Endothelial cell of umbilical vein (primary cell): ENCODE results near the gene NPHS1. TPM values are rescaled to one million over a fixed set of nuclear protein-coding genes. Genes with fewer than 3 reads are reported as not detected.
"Not testable (repeated sequence)": the region's sequence is repeated elsewhere in the genome, so short reads cannot be mapped to it uniquely, and the experiment has no call there.

ENCODE experiments used
- BruUV-seq: library from RNA; stranded (reverse); fragments of 400-500 nt; replicated peaks from 2 replicates; lab custom pipeline; 2021; lab: Mats Ljungman, UMichigan
- CTCF ChIA-PET: fragments of 300-600, 350-600 bp; sonication (Branson Sonifier 250); formaldehyde crosslinking; loops from one replicate; lab custom pipeline; 2021; ENCODE audit warnings: antibody characterized with exemption, inconsistent platforms; lab: Charles Lee
- POLR2A ChIA-PET: fragments of 300-600, 350-600 bp; sonication (Branson Sonifier 250); formaldehyde crosslinking; loops from one replicate; lab custom pipeline; 2021; ENCODE audit warnings: antibody characterized with exemption, inconsistent platforms; lab: Charles Lee
- DNase-seq: peaks from one replicate; pipeline ENCODE4 v3.0.0-alpha.2; 2011; ENCODE audit warnings: low read depth, low spot score
- FAIRE-seq: peaks from 2 replicates; lab custom pipeline; 2011; peaks lifted over from hg19 to GRCh38; lab: Jason Lieb, UNC
- H2AFZ ChIP-seq: 2 replicates; pipeline ENCODE4 v1.6.0; 2012; ENCODE audit warnings: low read depth, low read length, control low read depth, inconsistent platforms
- H3K27ac ChIP-seq: 2 replicates; pipeline ENCODE4 v1.5.1; 2011; ENCODE audit warnings: low read depth, mild to moderate bottlenecking, control low read depth, low read length, moderate library complexity; ENCODE audit not compliant: insufficient read depth
- H3K27me3 ChIP-seq, 2 experiments: 2 replicates each; pipeline versions ENCODE4 v1.6.0 to v1.6.1; 2011; ENCODE audit warnings: low read length in 2 of 2, mixed read lengths in 1 of 2; ENCODE audit not compliant: control insufficient read depth in 2 of 2, insufficient read depth in 2 of 2
- H3K36me3 ChIP-seq, 2 experiments: 2 replicates in 1 of 2; 3 replicates in 1 of 2; pipeline ENCODE4 v1.5.1; 2011; ENCODE audit warnings: low read length in 2 of 2, mild to moderate bottlenecking in 1 of 2, moderate library complexity in 1 of 2; ENCODE audit not compliant: control insufficient read depth in 2 of 2, insufficient read depth in 2 of 2; ENCODE audit errors: extremely low read depth in 1 of 2
- H3K4me1 ChIP-seq: 3 replicates; pipeline ENCODE4 v1.5.1; 2011; ENCODE audit warnings: mild to moderate bottlenecking, low read length; ENCODE audit not compliant: control insufficient read depth, insufficient read depth; ENCODE audit errors: extremely low read depth
- H3K4me2 ChIP-seq: 2 replicates; pipeline ENCODE4 v1.6.1; 2011; ENCODE audit warnings: low read length, control low read depth, mixed read lengths; ENCODE audit not compliant: insufficient read depth
- H3K4me3 ChIP-seq, 3 experiments: fragments of 200-600 bp in 1 of 3; sonication (generic), shearing (Covaris generic) in 1 of 3; replicated peaks in 1 of 3; 2 replicates each; pipeline ENCODE4 v1.5.1; 2011 to 2016; ENCODE audit warnings: control low read depth in 3 of 3, low read length in 3 of 3, mild to moderate bottlenecking in 2 of 3, inconsistent platforms in 1 of 3, low read depth in 1 of 3, moderate library complexity in 1 of 3; ENCODE audit not compliant: insufficient read depth in 1 of 3
- H3K79me2 ChIP-seq: 2 replicates; pipeline ENCODE4 v1.6.0; 2012; ENCODE audit warnings: low read length, inconsistent platforms; ENCODE audit not compliant: control insufficient read depth, insufficient read depth
- H3K9ac ChIP-seq: replicated peaks from 2 replicates; pipeline ENCODE3; 2011; ENCODE audit warnings: low read length, control low read depth; ENCODE audit not compliant: insufficient read depth; ENCODE audit errors: extremely low read depth
- H3K9me1 ChIP-seq: replicated peaks from 3 replicates; pipeline ENCODE4 v1.6.0; 2011; ENCODE audit warnings: mild to moderate bottlenecking, low read length; ENCODE audit not compliant: control insufficient read depth, insufficient read depth; ENCODE audit errors: extremely low read depth
- H3K9me3 ChIP-seq: replicated peaks from 2 replicates; pipeline ENCODE4 v1.5.1; 2012; ENCODE audit warnings: low read length, inconsistent platforms; ENCODE audit not compliant: control insufficient read depth, insufficient read depth
- H4K20me1 ChIP-seq: replicated peaks from 2 replicates; pipeline ENCODE3; 2011; ENCODE audit warnings: mild to moderate bottlenecking, low read length; ENCODE audit not compliant: control insufficient read depth, insufficient read depth; ENCODE audit errors: extremely low read depth
- EZH2 ChIP-seq: IDR thresholded peaks from 2 replicates; pipeline ENCODE4 v1.6.1; 2012; ENCODE audit warnings: borderline replicate concordance, low read depth, mild to moderate bottlenecking, moderate library complexity, low read length, inconsistent platforms; ENCODE audit not compliant: severe bottlenecking
- FOS ChIP-seq: IDR thresholded peaks from 2 replicates; pipeline ENCODE4 v1.6.1; 2011; ENCODE audit warnings: mild to moderate bottlenecking, low read length, moderate library complexity, borderline replicate concordance; ENCODE audit not compliant: insufficient read depth
- GATA2 ChIP-seq: IDR thresholded peaks from 2 replicates; pipeline ENCODE4 v1.7.0; 2011; ENCODE audit warnings: low read depth, mild to moderate bottlenecking, moderate library complexity, mixed read lengths, low read length; ENCODE audit not compliant: insufficient read length, insufficient read depth
- dilution Hi-C: fragments of 300-500 bp; cut with MboI; formaldehyde crosslinking; loops from one replicate; pipeline ENCODE4 v1.15.0; 2019; ENCODE audit warnings: low sequenced_read_pairs; ENCODE audit not compliant: extremely low pct_ligation_motif_present
- intact Hi-C: fragments of 100-400 bp; cut with micrococcal nuclease; formaldehyde crosslinking; loops from one replicate; pipeline ENCODE4 v1.10.0; 2022
- polyA plus RNA-seq, 4 experiments: library from polyadenylated mRNA; depleted of rRNA in 3 of 4; stranded (reverse) in 3 of 4; unstranded in 1 of 4; fragments of >200 nt; gene quantifications; 2 replicates each; pipeline versions ENCODE4 v1.2.1 to v1.2.3, GENCODE V29; 2011 to 2012; ENCODE audit warnings: missing spikeins in 1 of 4
- total RNA-seq: library from RNA; stranded (reverse); gene quantifications from 2 replicates; pipeline ENCODE4 v1.2.3, GENCODE V29; 2021

Gene NPHS1
- total and polyA plus RNA-seq, 2 donors (not counting 3 experiments of a cell fraction or from before 2014, with no cell fraction given): not detected

DNA sequence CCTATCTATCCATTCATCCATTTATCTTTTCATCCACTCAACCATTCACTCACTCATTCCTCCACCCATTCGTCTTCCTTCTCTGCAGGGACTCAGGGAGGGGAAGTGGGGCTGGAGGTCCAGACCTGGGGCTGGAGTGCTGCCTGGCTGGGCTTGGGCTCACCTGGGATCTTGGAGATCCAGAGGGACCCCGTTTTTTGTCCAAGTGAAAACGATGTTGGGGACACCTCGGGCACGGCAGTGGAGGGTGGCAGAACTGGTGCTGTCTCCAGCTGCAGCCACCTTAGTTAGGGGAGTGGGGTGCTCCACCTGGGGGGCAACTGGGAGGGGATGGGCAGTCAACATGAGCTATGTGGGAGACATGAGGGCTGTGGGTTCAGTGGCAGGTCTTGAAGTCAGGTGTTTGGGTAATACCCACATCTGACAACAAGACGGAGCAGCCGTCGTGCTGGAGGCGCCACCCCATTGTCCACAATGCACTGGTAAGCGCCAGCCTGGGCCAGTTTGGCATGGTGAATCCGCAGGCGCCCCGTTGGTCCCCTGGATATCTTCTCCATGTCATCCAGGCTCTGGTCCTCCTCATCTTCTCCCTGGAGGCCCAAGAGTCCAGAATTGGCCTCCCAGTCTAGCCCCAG lies 10.2 kb downstream of the NPHS1 start:
- no peaks in the 10 kb centered on the region for H3K36me3 ChIP-seq
- no peaks in the 10 kb centered on the region for H4K20me1 ChIP-seq
- no peak for FAIRE-seq
- intact Hi-C loops (no loop called here), dilution Hi-C loops (no loop called here)
- no peaks in the 10 kb centered on the region for H3K79me2 ChIP-seq
- POLR2A ChIA-PET: no interaction called here
- no peak overlapping the region for H3K9ac ChIP-seq
- CTCF ChIA-PET: no interaction called here
- TF ChIP-seq GATA2: no peak
- no peak for TF ChIP-seq FOS
- TF ChIP-seq EZH2: no peak
- no peak overlapping the region for H3K27ac ChIP-seq
- H3K9me3 ChIP-seq: no peaks in the 10 kb centered on the region
- no peak overlapping the region for H2AFZ ChIP-seq
- no peaks in the 10 kb centered on the region for H3K9me1 ChIP-seq
- no peak for DNase-seq
- BruUV-seq: no TSS peak
- no peaks in the 10 kb centered on the region for H3K4me1 ChIP-seq
- no peak overlapping the region for H3K4me3 ChIP-seq
- peaks cover 20 to 30% of the 10 kb centered on the region in 2 experiments for H3K27me3 ChIP-seq
- no peak overlapping the region for H3K4me2 ChIP-seq

DNA sequence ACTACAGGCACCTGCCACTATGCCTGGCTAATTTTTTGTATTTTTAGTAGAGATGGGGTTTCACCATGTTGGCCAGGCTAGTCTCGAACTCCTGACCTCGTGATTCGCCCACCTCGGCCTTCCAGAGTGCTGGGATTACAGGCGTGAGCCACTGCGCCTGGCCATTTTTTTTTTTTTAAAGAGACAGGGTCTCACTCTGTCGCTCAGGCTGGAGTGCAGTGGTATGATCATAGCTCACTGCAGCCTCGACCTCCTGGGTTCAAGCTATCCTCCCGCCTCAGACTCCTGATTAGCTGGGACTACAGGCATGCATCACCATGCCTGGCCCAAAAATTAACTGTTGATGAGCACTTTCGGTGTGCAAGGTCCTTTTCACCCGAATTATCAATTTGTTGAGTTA lies 16.2 kb downstream of the NPHS1 start:
- CTCF ChIA-PET, H3K9me1 ChIP-seq, H2AFZ ChIP-seq, H3K4me2 ChIP-seq, H3K4me3 ChIP-seq, H3K27me3 ChIP-seq, H3K9me3 ChIP-seq, dilution Hi-C loops, intact Hi-C loops, H3K79me2 ChIP-seq, FAIRE-seq, H3K4me1 ChIP-seq, H3K27ac ChIP-seq, BruUV-seq, DNase-seq, POLR2A ChIA-PET, H3K9ac ChIP-seq, H3K36me3 ChIP-seq, H4K20me1 ChIP-seq: not testable (repeated sequence)
